KOPT-K1 (cell line): ENCODE results near the gene DNAJC4.

Experiments used
- H3K27ac ChIP-seq: fragments of 200-600 bp; sonication (generic); 2 replicates; pipeline ENCODE4 v1.5.1; 2016; ENCODE audit warnings: antibody characterized with exemption, mild to moderate bottlenecking, low read depth, low read length; ENCODE audit not compliant: poor library complexity, severe bottlenecking
- H3K36me3 ChIP-seq: fragments of 200-600 bp; sonication (generic); 2 replicates; pipeline ENCODE4 v1.5.1; 2017; ENCODE audit warnings: antibody characterized with exemption, mild to moderate bottlenecking, low read length, moderate library complexity; ENCODE audit not compliant: insufficient read depth
- H3K9me3 ChIP-seq: fragments of 200-600 bp; sonication (generic); 2 replicates; pipeline ENCODE4 v1.5.1; 2017; ENCODE audit warnings: antibody characterized with exemption, low read length, mild to moderate bottlenecking; ENCODE audit not compliant: insufficient read depth, poor library complexity, severe bottlenecking

DNAJC4 gene

GRCh38 chr11:64204080-64204440, 26.3 kb upstream of the DNAJC4 start:
- Histone ChIP-seq H3K27ac (no peak overlapping the region), H3K36me3 (peaks cover 76% of the 10 kb centered on the region), H3K9me3 (no peaks in the 10 kb centered on the region)

DNA sequence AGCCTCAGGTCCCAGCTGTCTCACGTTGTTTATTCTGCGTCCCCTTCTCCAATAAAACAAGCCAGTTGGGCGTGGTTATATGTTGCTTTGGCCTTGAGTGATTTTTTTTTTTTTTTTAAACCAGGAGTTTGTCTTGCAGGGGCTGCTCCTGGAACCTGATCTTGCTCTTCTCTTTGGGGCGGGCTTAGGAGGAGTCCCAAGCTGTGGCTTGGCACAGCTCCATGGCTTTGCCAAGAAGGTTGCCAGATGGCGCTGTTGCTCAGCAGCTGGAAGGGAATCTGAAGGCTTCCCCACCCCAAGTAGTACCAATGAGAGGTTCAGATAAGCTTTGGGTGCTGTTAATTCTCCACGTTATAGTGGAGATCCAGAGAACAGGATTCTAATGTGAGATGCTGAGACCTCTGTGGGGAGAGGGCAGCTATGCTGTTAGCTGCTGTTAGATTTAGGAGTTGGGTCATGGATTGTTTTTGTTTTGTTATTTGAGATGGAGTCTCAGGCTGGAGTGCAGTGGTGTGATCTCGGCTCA, 25.8 kb upstream of the DNAJC4 start:
- Histone ChIP-seq H3K27ac (no peak overlapping the region), H3K36me3 (peaks cover 78% of the 10 kb centered on the region), H3K9me3 (no peaks in the 10 kb centered on the region)

DNA sequence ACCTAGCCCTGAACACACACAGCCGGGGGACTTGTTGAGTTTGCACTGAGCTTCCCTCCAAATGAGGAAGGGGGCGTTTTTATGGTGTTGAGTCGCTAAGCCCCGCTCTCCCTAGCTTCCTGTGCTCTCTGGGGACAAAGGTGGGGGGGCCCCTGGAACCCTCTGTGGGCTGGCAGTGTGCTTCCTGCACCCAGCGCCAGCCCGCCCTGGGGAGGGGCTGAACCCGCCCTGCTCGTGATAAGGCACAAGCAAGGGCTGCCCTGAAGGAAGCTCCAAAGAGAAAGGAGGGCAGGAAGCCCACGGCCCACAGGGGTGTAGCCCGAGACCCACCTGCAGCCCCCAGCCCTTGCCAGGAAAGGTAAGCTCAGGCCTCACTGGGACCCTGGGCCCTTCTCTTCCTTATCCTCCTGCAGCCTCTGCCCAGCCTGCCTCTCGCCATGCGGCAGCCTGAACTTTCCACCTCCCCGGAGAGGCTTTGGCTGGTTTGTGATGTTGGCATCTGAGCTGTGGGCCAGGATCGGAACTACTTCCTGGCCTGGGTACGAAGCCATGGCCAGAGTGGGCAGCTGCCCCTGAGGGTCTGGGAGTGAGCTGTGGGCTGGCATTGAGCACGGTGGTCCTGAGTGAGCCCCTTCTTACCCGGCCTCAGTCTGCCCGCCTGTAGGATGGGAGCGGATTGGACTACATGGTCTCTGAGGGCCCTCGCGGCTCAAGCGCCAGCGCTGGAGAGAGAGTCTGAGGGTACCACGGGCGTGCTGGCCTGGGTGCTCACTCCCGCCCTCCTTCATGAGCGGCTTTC, 23.7 kb upstream of the DNAJC4 start, which contains the start of gene FERMT3:
FERMT3 (plus strand) TSS at position 265 of the 799 bp plus-strand sequence. CDS start 644 bp downstream, outside the sequence.
- H3K36me3 ChIP-seq, result peaks cover 78% of the 10 kb centered on the region
- H3K9me3 ChIP-seq, result no peaks in the 10 kb centered on the region
- peak within 1 kb of the TSS; percentile 93 for H3K27ac ChIP-seq

DNA sequence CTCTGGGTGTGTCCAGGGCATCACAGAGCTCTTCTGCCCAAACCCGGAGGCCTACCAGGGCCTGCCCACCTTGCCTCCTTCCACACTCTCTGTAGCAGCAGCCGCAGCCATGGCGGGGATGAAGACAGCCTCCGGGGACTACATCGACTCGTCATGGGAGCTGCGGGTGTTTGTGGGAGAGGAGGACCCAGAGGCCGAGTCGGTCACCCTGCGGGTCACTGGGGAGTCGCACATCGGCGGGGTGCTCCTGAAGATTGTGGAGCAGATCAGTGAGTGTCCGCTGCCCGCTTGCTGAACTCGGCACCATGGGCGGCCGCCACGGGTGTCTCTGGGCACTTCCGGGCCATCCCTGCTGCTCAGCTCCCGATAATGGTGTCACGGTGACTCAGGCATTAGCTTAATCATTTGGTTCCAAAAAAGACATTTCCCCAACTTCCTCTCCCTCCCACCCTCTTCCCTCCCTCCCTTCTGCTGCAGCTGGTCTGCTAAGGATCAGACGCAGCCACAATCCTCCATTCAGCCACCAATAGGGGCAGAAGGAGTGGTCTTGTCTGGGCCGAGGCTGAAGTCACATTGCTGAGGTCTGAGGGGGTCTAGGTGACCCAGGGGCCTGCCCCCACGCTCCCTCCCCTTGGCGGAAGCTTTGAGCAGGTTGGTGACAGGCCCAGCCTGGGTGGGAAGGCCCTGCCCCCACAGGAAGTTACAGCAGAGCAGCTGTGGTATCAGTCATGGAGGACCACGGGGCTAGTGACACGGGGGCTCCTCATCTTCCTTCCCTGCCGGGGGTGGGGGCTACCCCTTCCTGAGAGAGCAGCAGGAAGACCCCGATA, 22.9 kb upstream of the DNAJC4 start:
- Histone ChIP-seq H3K27ac (peak overlapping the region; percentile 93), H3K36me3 (peaks cover 78% of the 10 kb centered on the region), H3K9me3 (no peaks in the 10 kb centered on the region)

GRCh38 chr11:64208086-64208795, 22.1 kb upstream of the DNAJC4 start:
- peaks cover 77% of the 10 kb centered on the region for H3K36me3 ChIP-seq
- no peaks in the 10 kb centered on the region for H3K9me3 ChIP-seq
- peak overlapping the region; percentile 93 for H3K27ac ChIP-seq

DNA sequence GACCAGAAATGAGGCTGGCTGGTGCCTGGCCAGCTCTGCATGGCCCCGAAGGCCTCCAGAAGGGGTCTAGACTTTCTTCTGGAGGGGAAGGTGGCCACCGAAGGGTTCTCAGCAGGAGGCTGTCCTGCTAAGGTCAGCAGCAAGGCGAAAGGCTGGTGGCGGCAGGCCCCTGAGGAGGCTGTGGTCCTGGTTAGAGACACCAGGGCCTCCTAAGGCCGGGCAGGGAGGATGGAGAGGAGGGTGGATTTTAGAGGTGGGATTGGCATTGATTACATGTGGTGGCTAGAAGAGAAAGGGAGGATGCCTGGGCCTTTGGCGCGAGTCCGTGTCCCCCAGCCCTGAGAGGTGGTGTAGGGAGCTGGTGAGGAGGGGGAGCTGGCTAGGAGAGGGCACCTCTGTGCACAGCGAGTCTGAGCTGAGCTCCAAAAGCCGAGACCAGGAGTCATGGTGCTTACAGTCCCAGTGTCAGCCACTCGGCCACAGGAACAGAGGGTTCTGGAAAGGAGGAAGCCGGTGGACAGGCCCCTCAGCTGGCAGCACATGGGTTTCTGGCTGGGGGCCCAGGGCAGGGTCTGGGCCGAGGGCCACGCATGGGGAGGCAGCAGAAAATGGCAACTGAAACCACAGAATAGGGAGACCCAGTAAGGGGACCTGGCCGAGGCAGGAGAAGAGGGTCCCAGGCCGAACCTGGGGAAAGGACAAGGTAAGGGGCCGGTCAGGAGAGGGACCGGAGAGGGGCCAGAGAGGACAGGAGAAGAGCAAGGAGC, 21.4 kb upstream of the DNAJC4 start:
- Histone ChIP-seq H3K27ac (peak overlapping the region; percentile 93), H3K9me3 (no peaks in the 10 kb centered on the region), H3K36me3 (peaks cover 76% of the 10 kb centered on the region)

DNA sequence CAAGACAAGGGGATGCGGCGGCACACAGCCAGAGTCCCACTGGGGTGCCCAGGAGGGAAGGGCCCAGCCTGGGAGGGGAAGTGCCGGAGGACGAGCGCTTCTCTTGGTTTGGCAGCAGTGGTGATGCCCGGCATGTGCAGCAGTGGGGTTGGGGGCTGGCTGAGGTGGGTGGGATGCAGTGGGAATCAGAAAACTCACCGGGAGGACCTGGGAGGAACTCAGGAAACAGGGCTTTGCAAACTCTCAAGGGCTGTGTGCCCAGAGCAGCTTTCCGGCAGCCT, 20.8 kb upstream of the DNAJC4 start:
- H3K27ac ChIP-seq, result no peak overlapping the region
- H3K9me3 ChIP-seq, result no peaks in the 10 kb centered on the region
- peaks cover 76% of the 10 kb centered on the region for H3K36me3 ChIP-seq

DNA sequence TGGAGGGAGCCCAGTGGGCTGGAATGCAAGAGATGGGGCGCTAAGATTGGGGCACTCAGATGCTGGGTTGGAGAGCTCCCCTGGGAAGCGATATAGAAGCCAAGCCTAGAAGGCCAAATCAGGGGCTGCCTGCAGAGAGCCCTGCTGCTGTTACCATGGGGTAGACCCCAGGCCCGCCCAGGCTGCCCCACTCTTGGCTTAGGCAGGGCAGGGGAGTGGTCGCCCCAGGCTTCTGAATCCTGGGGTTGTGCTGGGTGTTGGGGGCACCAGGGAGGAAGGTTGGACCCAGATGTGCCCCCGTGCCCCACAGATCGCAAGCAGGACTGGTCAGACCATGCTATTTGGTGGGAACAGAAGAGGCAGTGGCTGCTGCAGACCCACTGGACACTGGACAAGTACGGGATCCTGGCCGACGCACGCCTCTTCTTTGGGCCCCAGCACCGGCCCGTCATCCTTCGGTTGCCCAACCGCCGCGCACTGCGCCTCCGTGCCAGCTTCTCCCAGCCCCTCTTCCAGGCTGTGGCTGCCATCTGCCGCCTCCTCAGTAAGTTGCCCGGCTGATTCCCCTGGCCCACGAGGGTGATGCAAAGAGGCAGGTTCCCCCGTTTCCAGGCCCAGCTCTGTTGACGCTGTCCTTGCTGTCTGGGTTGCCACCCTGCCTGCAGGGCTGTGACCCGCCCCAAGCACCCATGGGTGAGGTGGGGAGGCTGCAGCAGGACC, 19.9 kb upstream of the DNAJC4 start:
- H3K36me3 ChIP-seq, result peaks cover 76% of the 10 kb centered on the region
- H3K27ac ChIP-seq, result no peak overlapping the region
- H3K9me3 ChIP-seq, result no peaks in the 10 kb centered on the region

- H3K36me3 ChIP-seq, result peaks cover 79% of the 10 kb centered on the region
- no peaks in the 10 kb centered on the region for H3K9me3 ChIP-seq
- no peak overlapping the region for H3K27ac ChIP-seq
These were observed 19.0 kb upstream of the DNAJC4 start for GRCh38 chr11:64211181-64211872.

DNA sequence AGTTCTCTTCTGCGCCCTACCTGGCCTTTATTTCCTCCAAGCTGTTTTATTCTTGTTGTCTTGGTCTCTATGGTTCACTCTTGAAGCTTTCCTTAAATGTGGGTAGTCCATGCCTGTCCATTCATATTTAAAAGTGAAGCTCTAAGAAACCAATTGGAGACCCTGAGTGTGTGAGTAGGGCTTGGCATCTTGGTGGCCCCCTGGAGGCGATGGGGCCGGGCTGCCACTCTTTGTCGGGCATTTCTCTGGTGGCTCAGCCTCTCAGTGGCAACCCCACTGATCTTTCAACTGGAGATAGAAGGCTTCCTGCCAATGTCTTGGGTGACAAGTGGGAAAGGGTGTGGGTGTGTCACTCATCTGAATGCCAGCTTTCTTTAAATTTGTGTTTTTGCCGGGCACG, 13.5 kb upstream of the DNAJC4 start:
- H3K36me3 ChIP-seq, result peaks cover 96% of the 10 kb centered on the region
- no peak overlapping the region for H3K27ac ChIP-seq
- H3K9me3 ChIP-seq, result no peaks in the 10 kb centered on the region

- H3K27ac ChIP-seq, result no peak overlapping the region
- H3K9me3 ChIP-seq, result no peaks in the 10 kb centered on the region
- H3K36me3 ChIP-seq, result peaks cover 92% of the 10 kb centered on the region
These were observed 11.6 kb upstream of the DNAJC4 start for GRCh38 chr11:64218628-64219353.

DNA sequence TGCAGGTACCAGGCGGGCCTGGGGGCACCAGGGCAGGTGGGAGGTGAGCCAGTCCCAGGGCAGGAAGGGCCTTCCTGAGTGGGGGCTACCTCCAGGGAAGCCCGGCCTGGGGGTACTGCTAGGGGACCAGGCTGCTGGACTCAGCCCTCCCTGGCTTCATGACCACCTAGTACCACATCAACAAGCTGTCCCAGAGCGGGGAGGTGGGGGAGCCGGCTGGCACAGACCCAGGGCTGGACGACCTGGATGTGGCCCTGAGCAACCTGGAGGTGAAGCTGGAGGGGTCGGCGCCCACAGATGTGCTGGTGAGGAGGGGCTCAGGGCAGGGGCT, 11.0 kb upstream of the DNAJC4 start:
- no peaks in the 10 kb centered on the region for H3K9me3 ChIP-seq
- no peak overlapping the region for H3K27ac ChIP-seq

GRCh38 chr11:64219755-64220154, 10.6 kb upstream of the DNAJC4 start:
- Histone ChIP-seq H3K27ac (no peak overlapping the region), H3K36me3 (peaks cover 91% of the 10 kb centered on the region), H3K9me3 (no peaks in the 10 kb centered on the region)

More for the DNA sequence above, 11.0 kb upstream of the DNAJC4 start:
- peaks cover 92% of the 10 kb centered on the region for H3K36me3 ChIP-seq
